Muscle of back (tissue), 11 donors: ENCODE data around the gene EDIL3. TPM values are rescaled to one million over a fixed set of nuclear protein-coding genes. Genes with fewer than 3 reads are reported as not detected.
A peak's percentile ranks its signal among the peaks of the same experiment; 100 is the strongest.

Experiments used
- DNase-seq, 3 donors: peaks; one replicate each; pipeline versions ENCODE4 v3.0.0 to v3.0.0-alpha.2; 2013
- polyA plus RNA-seq, 10 donors: library from polyadenylated mRNA; unstranded; fragments of 120-200 nt; gene quantifications; one replicate each; pipeline ENCODE4 v1.2.1, GENCODE V29; 2013; ENCODE audit not compliant: insufficient read length in 10 of 10

EDIL3 gene
- polyA plus RNA-seq, 10 donors: 10.3 to 22.4 (median 12.0) TPM

DNA sequence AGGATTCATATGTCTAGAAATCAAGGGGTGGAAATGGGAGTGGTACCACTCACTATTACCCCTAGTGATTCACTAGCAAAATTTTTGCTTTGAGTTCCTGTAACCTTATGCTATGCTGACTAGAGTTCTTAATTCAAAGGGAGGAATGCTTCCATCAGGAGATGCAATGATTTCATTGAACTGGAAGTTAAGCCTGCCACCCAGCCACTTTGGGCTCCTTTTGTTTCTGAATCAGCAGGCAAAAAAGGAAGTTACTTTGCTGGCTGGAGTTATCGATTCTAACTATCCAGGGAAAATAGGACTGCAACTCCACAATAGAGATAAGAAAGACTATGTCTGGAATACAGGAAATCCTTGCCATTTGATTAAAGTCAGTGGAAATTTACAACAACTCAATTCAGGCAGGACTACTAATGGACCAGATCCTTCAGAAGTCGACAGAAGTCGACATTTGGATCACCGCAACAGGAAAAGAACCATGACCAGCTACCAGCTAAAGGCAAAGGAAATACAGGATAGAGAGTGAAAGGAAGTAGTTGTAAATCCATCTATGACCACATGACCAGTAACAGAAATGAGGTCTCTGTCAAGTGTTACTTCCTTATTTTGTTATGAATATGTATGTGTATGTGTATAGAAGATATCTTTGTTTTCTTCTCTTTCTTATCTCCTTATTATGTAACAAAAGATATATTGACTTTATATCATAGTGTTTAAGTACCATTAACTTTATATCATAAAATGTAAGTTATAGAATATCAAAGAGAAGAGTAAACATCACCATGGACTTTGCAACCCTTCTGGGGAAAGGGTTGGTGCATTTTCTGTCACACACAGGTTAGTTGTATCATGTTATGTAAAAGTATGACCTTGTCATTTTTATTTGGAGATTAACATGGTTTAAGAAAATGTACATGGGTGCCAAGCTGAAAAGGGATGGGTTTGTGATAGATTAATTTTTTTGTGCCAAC, 465.3 kb downstream of the EDIL3 start:
- no peak for DNase-seq

DNA sequence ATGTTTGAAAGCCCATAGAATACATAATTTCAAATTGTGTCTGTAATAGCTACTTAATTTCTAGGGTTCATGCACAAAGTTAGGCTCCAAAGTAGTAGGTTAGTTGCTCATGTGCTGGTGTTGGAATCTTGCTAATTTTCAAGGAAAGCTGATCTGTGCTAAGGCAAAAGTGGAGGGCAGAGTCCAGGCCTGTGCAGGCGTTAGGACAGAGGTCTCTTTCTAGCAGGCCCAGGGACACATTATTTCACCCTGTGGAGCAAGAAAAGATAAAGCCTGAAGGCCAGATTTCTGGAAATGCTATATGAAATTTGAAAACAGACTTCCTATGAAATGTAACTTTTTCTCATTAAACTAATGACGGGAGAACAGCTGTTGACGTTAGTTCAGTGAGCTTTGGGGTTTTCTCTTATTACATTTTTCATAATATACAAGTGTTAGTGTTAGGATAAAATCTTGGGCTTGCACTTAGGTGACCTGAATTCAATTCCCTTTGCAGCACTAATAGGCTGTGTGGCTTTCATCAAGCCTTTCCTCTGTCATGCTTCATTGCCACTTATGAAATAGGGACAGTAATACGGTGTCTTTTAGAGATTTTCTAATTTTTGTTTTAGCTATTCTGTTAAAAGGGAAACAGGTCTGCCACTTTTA, 467.3 kb downstream of the EDIL3 start:
- DNase-seq: no peak

DNA sequence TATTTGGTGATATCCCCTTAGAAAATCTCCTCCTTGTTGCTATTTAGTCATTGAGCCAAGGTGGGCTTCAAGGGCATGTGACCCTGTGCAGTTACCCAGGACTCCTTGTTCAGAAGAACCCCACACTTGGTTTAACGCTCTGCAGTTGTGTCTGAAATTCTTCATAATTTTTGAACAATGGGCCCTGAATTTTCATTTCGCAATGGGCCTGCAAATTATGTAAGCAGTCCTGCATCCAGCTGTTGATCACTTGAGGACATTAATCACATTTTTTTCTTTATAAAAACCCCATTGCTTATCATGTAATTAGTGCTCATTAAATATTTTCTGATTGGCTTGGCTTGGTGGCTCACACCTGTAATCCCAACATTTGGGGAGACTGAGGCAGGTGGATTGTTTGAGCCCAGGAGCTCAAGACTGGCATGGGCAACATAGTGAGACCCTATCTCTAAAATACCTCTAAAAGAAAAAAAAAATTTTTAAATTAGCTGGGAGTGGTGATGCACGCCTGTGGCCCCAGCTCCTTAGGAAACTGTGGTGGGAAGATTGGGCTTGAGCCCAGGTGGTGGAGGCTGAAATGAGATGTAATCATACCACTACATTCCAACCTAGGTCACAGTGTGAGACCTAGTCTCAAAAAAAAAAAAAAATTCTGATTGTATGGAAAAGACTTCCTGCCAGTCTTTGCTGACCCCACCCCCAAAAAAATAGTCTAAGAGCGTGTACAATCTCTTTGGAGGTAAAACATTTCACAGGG, 469.8 kb downstream of the EDIL3 start:
- no peak for DNase-seq

DNA sequence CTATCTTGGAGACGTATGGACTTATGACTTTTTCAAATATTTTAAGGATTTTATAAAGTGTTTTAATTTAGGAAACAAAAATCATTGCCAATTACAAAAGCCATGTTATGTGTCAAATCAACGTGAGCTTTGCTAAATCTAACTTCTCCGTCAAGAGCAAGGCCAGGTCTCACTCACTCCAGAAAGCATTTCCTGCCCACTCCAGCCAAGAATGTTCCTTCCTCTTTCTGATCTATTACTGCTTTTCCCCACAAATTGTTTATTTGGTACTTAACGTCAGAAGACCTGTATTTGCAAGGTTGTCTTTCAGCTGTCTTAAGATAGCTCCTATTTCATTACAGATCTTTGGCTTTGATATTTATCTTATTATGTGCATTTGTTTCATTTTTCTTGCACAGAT, 470.5 kb downstream of the EDIL3 start:
- peak in 1 of 3 donors; percentile 7 for DNase-seq

DNA sequence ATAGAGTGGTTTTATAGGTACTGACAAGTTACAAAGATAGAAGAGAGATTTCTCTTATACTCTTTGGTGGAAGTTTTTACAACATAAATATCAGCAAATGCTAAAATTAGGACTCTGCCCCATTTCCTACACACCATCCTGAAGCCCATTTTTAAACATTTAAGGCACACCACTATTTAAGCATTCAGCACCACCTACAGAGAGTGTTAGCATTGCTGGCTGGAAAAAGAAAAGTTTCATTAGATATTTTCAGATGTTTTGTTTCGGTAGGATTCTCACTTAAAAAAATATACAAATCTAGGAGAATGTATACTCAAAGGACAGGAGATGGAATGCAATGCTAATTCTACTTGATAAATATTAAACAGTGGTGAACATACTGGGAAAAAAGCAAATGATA, 471.1 kb downstream of the EDIL3 start:
- no peak for DNase-seq

DNA sequence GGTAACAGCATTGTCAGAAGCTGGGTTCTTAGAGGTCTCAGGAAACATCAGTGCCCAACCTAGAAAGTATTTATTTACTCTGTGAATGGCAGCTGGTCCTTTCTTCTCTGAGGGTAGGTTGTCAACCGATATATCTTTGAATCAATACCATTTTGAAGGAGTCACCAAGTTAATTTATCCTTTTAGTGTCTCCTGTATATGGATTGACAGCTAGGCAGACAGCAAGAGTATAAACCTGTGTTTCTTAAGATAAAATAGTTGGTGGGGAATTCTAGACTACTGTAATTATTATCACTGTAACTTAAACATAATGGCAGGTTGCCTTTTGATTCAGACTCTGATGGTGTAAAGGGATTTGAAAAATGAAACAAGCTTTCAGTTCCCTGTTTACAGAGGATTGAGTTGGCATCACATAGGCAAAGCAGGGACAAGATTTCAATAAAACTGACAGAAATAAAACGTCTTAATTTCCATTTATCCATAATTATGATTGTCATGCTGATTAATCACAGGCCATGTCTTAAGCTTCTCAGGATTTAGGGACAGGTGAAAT, 473.2 kb downstream of the EDIL3 start:
- no peak for DNase-seq

DNA sequence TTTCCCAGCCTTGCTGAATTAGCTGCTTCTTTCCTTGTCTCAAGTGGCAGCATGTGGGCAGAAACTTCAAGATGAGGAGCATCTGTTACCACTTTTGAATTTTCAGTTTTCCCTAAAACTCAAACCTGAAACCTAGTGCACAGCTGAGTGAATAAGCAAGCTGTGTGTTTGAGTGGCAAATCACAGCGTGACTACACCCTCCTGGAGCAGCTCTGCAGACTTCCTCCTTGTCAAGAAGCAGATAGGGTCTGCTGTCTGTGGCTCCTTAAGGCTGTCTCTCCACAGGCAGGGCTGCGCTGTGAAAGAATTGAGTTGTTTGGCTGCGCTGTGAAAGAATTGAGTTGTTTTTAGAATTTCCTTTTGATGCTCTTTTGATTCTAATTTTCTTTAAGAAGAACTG, 484.4 kb downstream of the EDIL3 start:
- no peak for DNase-seq

DNA sequence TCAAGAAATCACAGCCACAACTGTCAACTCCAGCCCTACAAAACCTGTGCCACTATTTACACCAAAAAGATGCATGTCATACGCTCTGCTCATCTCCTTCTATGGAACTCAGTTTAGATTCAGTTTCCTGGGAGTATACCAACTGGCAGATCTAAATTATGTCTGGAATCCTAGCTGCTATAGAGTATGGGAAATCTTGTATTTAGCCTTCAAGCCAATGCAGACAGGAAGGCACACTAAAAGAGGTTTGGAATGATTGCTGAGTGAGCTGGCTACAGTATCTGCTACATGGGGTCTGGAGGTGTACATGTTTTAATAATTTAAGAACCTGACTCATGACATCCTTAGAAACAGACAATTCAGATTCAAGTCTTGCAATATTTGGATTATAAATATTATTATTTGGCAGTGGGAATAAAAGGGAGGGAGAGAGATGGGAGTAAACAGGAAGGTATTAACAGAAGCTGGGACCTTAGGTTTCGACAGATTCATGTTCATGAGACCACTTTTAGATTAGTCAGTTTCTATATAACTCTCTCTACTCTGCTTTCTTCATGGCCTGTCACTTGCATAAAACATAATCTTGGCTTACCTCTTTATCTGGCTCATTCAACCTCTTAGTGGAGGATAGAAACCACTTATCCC, 485.2 kb downstream of the EDIL3 start:
- peak in 2 of 3 donors; percentile 23 to 57 for DNase-seq

DNA sequence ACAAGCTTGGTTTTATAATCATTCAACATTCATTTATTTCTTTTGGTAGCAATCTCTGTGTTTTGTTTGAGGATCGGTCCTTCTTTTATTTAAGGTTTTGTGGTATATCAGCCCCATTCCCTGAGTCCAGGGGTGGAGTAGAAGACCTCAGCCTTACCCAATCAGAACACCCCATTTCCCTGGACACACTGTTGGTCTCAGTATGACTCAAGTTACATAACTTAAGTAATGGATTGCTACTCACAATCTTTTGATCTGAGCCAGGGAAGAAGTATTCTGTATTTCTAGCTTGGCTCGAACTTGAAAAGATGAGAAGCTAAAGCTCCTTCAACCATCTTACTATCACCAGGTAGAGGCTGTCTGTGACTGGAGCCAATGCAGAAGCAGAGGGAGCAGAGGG, 488.8 kb downstream of the EDIL3 start:
- DNase-seq: no peak

DNA sequence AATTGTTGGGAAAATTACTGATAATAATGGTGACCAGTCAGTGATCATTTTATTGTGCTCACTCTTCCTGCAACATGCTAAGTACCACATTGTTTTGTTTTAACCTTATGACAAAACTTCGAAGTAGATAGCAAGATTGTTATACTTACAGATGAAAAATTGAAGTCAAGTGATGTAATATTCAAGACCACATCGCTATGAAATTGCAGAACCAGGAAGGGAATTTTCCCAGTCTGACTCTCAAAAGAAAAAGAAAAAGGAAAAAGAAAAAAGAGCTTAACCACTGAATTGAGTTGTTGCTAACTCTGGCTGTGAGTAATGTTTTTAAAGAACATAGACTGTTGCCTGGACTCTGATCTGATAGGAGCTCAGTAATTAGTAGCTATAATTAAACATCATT, 493.4 kb downstream of the EDIL3 start:
- DNase-seq: peak in 1 of 3 donors; percentile 4
